Neural progenitor cell (in vitro differentiated cells): ENCODE results near the gene NEK6.

Experiments used
- EZH2 ChIP-seq: fragments of 200-600 bp; sonication (generic); IDR thresholded peaks from 2 replicates; pipeline ENCODE4 v1.6.1; 2017; ENCODE audit warnings: antibody characterized with exemption, mild to moderate bottlenecking, moderate library complexity
- EZH2phosphoT487 ChIP-seq: fragments of 200-600 bp; sonication (generic); IDR thresholded peaks from 2 replicates; pipeline ENCODE4 v1.6.1; 2017; ENCODE audit warnings: antibody characterized with exemption
- TF ChIP-seq, protein P1 (sequence below): fragments of 200-600 bp; sonication (generic); IDR thresholded peaks from 2 replicates; pipeline ENCODE4 v1.5.1; 2017; ENCODE audit warnings: antibody characterized with exemption, mild to moderate bottlenecking

DNA sequence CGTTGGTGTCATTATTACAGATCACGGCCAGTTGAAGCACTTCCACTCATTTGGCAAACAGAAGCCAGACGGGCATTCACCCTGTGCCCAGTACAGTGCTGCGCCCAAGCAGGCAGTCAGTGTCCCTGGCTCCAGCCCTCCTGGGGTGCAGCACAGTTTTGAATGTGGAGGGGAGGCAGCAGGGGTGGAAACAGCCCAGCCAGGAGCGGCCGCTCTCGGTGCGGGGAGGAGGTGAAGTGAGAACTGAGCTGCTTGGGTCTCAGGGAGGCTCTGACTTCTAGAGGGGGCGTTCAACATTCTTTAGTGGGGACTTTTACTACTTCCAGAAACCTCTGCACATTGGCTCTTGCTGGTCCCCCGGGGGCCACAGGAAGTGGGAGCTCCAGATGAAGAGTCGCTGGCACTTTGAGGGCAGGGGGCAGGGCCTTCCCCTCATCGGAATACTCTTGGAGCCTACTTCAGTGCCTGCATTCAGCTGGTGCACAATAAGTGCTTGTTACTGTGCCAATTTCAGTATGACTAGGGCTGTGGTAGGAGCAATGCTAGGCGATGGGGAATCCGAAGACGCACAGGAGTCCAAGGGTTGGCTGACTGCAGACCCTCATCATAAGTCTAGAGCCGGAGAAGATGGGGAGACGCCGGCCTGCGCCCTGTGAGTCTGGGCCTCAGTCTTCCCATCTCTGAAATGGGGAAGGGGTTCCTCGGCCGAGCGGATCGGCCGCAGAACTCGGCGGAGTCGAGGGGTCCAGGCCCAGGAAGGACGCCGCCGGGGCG, 492 bp upstream of the NEK6 start:
- TF ChIP-seq, protein P1, sequence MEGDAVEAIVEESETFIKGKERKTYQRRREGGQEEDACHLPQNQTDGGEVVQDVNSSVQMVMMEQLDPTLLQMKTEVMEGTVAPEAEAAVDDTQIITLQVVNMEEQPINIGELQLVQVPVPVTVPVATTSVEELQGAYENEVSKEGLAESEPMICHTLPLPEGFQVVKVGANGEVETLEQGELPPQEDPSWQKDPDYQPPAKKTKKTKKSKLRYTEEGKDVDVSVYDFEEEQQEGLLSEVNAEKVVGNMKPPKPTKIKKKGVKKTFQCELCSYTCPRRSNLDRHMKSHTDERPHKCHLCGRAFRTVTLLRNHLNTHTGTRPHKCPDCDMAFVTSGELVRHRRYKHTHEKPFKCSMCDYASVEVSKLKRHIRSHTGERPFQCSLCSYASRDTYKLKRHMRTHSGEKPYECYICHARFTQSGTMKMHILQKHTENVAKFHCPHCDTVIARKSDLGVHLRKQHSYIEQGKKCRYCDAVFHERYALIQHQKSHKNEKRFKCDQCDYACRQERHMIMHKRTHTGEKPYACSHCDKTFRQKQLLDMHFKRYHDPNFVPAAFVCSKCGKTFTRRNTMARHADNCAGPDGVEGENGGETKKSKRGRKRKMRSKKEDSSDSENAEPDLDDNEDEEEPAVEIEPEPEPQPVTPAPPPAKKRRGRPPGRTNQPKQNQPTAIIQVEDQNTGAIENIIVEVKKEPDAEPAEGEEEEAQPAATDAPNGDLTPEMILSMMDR = no peak
- TF ChIP-seq EZH2 = no peak
- no peak for TF ChIP-seq EZH2phosphoT487
